HG02840 (cell line): ENCODE results near the gene SIRT3.

Source experiments
- ATAC-seq: cut with Tn5 transposase; IDR thresholded peaks from one replicate; pipeline ENCODE4 v1.9.1; 2021; ENCODE audit warnings: mild to moderate bottlenecking, moderate library complexity, moderate number of reproducible peaks; ENCODE audit not compliant: unreplicated experiment, low FRiP score

SIRT3 gene

GRCh38 chr11:235997-236773, at the start of gene SIRT3:
Gene SIRT3 (minus strand): TSS chr11:236342. CDS start chr11:236328, 14 bp downstream.
- ATAC-seq = peak; percentile 73

GRCh38 chr11:285894-286220, 49.7 kb upstream of the SIRT3 start:
- ATAC-seq = no peak

DNA sequence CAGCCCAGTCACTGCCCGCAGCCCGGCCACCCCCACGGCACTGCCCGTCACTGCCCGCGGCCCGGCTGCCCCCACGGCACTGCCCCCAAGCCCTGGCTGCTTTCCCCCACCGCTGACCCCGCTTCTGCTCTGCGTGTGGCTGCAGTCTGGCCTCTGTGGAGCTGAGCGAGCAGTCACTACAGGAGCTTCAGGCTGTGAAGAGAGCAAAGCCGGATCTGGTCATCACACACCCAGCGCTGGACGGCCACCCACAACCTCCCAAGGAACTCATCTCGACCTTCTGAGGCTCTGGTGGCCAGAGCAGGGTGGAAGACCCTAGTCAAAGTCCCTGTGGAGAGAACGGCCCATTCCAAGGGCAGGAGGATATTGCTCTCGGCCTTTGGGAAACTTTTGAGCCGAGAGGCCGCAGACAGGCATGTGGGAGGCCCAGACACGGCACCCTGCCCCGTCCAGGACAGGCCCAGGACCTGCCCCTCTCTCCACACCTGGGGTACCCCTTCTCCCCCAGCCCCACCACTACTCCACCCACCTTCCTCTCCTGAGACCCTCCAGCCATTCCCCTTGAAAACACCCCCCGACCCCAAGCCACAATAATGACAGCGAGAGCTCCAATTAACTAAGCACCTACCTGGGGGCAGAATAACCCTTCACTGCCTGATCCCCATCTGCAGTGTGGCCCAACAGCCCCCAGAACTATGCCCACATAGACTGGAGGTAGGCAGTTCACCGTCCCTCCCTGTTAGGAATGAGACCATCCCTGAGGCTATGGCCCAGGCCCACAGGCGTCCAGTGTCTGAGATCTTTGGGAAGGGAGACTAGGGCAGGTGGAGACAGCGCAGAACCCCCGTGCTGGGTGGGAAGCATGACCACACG, 49.1 kb upstream of the SIRT3 start:
- ATAC-seq = no peak

- no peak for ATAC-seq
Measured at GRCh38 chr11:284105-285020, 48.2 kb upstream of the SIRT3 start.

DNA sequence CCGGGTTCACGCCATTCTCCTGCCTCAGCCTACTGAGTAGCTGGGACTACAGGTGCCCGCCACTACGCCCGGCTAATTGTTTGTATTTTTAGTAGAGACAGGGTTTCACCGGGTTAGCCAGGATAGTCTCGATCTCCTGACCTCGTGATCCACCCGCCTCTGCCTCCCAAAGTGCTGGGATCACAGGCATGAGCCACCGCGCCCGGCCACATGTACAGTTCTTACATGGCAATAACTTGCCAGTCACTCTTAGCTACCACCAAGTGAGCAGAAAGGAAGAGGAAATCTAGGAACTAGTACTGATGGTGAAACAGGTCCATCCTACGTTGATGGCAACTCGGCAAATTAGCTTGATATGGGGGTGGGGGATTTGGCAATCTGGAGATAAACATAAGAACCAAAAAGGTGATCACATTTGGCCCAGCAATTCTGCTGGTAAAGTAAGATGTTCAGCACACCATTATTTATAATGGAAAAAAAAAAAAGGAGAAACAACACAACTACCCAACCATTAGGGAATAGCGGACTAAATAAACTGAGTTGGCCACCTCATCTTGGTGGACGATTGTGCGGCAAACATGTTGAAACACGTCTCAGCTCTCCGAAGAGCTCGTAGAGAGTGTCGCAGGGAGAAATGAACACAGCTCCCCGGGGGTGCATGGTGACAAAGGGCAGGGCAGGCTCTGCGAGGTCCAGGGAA, 47.4 kb upstream of the SIRT3 start:
- ATAC-seq = no peak

GRCh38 chr11:282630-283360, 46.7 kb upstream of the SIRT3 start:
- no peak for ATAC-seq

DNA sequence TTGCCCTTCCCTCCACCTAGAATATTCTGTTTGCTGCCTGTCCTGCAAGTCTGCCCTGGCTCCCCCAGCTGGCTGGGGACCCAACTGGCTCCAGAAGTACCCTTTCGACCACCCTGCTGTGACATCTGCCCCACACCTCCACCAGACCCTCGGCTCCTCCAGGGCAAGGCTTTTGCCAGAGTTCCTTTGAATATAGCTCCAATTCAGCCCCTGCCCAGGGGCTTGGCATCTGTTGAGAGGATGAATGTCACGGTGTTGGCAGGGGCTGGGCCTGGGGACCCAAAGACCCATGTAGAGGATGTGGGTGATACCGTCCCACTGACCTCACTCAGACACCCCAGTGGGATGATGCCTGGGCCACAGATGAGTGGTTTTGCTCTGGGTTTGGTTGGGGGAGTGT, 46.0 kb upstream of the SIRT3 start:
- ATAC-seq = no peak

- ATAC-seq = no peak
Measured at GRCh38 chr11:281486-282161, 45.5 kb upstream of the SIRT3 start.

DNA sequence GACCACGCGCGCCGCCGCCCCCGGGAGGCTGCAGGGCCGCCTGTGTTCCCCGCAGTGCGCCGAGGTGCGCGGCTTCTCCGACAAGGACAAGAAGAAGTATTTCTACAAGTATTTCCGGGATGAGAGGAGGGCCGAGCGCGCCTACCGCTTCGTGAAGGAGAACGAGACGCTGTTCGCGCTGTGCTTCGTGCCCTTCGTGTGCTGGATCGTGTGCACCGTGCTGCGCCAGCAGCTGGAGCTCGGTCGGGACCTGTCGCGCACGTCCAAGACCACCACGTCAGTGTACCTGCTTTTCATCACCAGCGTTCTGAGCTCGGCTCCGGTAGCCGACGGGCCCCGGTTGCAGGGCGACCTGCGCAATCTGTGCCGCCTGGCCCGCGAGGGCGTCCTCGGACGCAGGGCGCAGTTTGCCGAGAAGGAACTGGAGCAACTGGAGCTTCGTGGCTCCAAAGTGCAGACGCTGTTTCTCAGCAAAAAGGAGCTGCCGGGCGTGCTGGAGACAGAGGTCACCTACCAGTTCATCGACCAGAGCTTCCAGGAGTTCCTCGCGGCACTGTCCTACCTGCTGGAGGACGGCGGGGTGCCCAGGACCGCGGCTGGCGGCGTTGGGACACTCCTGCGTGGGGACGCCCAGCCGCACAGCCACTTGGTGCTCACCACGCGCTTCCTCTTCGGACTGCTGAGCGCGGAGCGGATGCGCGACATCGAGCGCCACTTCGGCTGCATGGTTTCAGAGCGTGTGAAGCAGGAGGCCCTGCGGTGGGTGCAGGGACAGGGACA, 44.8 kb upstream of the SIRT3 start:
- ATAC-seq = no peak

GRCh38 chr11:279966-280705, 44.0 kb upstream of the SIRT3 start:
- ATAC-seq = no peak

GRCh38 chr11:279040-279965, 43.2 kb upstream of the SIRT3 start:
- ATAC-seq = no peak

GRCh38 chr11:278001-278951, 42.1 kb upstream of the SIRT3 start, which contains the start of gene NLRP6:
Gene NLRP6 (plus strand): TSS chr11:278407. CDS start chr11:278570, 163 bp downstream.
- no peak for ATAC-seq

DNA sequence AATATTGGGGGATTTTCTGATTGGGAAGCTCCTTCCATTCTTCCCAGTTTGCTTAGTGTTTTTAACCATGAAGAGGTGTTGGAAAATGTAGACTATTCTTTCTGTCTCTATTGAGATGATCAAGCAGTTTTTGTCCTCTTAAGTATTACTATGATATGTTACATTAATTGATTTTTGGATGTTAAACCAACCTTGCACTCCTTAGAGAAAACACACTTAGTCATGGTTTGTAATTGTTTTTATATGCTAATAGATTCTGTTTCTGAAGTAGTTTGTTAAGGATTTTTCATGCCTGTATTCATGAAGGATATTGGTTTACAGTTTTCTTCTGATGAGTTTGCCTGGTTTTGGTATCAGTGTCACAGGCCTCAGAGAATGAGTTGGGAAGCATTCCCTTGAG, 40.1 kb upstream of the SIRT3 start:
- no peak for ATAC-seq

DNA sequence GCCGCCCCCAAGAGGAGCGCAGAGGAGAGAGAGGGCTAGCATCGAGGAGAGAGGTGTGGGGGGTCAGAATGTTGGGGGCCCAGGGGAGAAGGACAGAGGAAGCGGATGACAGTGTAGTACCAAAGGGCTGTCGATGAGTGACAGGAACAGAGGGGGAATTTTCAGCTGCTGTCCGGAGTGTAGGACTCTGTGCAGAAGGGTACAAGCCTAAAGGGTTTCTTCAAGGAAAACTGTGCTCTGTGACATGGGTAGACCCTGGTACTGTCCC, 36.7 kb upstream of the SIRT3 start:
- no peak for ATAC-seq

DNA sequence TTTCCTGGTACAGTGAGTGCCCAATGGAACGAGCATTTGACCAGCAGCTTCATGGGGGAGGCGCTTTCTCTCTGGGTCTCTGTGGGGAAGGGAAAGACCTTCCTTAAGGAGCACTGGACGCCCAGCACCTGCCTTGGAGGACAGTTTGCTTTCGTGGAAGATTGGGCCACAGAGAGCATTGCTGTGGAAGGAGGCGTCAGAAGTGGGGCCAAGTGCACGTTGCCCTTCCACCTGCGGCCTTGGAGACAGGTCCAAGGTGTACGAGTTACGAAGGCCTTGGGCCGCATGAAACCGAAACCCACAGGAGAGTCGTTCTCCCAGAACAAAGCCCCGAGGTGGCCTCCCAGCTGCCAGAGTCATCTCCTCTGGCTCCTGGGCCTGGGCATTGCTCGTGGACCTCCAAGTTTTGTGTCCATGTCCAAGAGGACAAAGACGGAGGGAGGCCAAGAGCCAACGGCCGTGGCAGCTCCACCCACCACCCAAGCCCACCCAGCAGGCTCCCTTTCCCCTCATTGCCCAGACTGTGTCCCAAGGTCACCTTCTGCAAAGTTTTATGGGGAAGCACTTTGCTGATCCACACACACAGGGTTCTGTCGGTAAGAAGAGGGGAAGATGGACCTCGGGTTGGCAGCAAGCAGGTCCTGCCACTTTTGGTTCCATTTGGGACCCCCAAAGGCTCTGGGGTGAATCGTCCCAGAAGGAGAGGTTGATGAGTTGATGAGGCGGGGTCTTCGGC, 36.2 kb upstream of the SIRT3 start:
- no peak for ATAC-seq
